ENCODE measurements around the gene SMIM33. TPM values are rescaled to one million over a fixed set of nuclear protein-coding genes. Genes with fewer than 3 reads are reported as not detected.

The SMIM33 gene
- total RNA-seq = not detected in 2 replicates

GRCh38 chr5:139470821-139471300 lies at the start of gene SMIM33:
Gene SMIM33 (plus strand): TSS chr5:139471004. CDS start chr5:139471122, 118 bp downstream.

GRCh38 chr5:139439013-139439903 lies 31.5 kb upstream of the SMIM33 start, which contains the start of gene DNAJC18:
Gene DNAJC18 (minus strand): TSS chr5:139439525. CDS start chr5:139439445, 80 bp downstream.

GRCh38 chr5:139462586-139463276 lies 8.1 kb upstream of the SMIM33 start, which contains the start of gene ECSCR:
Gene ECSCR (minus strand): TSS chr5:139462743. CDS start chr5:139462670, 73 bp downstream.

GRCh38 chr5:139482050-139482889 lies 11.5 kb downstream of the SMIM33 start, which contains the start of gene STING1:
Gene STING1 (minus strand): TSS chr5:139482758. CDS start chr5:139481704, 1,054 bp downstream.

Other genes with a start within 250 kb of the SMIM33 start
- gene MATR3, start 177.3 kb upstream of the SMIM33 start, total RNA-seq = 149 and 236 TPM in 2 replicates
- 53.4 and 88.9 TPM in 2 replicates for gene PAIP2, start 129.2 kb upstream of the SMIM33 start, total RNA-seq
- not detected in 2 replicates for gene SLC23A1, start 87.7 kb upstream of the SMIM33 start, total RNA-seq
- gene MZB1, start 81.1 kb upstream of the SMIM33 start, total RNA-seq = not detected in 2 replicates
- gene PROB1, start 75.9 kb upstream of the SMIM33 start, total RNA-seq = 3.8 and 5.6 TPM in 2 replicates
- gene SPATA24, start 66.9 kb upstream of the SMIM33 start, total RNA-seq = 3.0 and 3.5 TPM in 2 replicates
- gene DNAJC18, start 31.5 kb upstream of the SMIM33 start, total RNA-seq = 6.7 and 7.8 TPM in 2 replicates
- gene ECSCR, start 8.3 kb upstream of the SMIM33 start, total RNA-seq = 0.80 and 1.3 TPM in 2 replicates
- gene STING1, start 11.8 kb downstream of the SMIM33 start, total RNA-seq = 45.4 and 64.8 TPM in 2 replicates
- gene UBE2D2, start 90.3 kb downstream of the SMIM33 start, total RNA-seq = 69.2 and 122 TPM in 2 replicates
- gene CXXC5, start 177.3 kb downstream of the SMIM33 start, total RNA-seq = 20.5 and 21.9 TPM in 2 replicates

Data from epithelial cell of alveolus of lung (primary cell).